CD4-positive, alpha-beta T cell (primary cell): Measurements from ENCODE around the gene GPR137. TPM values are rescaled to one million over a fixed set of nuclear protein-coding genes. Genes with fewer than 3 reads are reported as not detected.

Experiments used
- ATAC-seq: fragments of 200-7000 bp; cut with Tn5 transposase; one replicate; pipeline ENCODE4 v1.10.0; 2022; ENCODE audit warnings: mild to moderate bottlenecking; ENCODE audit not compliant: poor library complexity
- CTCF ChIA-PET: fragments of 350-600 bp; sonication (Branson Sonifier 250); formaldehyde crosslinking; loops from one replicate; lab custom pipeline; 2021; ENCODE audit warnings: antibody characterized with exemption, inconsistent platforms; lab: Charles Lee
- POLR2A ChIA-PET: fragments of 350-600 bp; sonication (Branson Sonifier 250); formaldehyde crosslinking; loops from one replicate; lab custom pipeline; 2021; ENCODE audit warnings: antibody characterized with exemption, inconsistent platforms; lab: Charles Lee
- DNase-seq, 14 experiments: peaks; one replicate each; pipeline ENCODE4 v3.0.0-alpha.2; 2013 to 2020; ENCODE audit warnings: mixed read lengths in 2 of 14
- H3K27ac ChIP-seq, 2 donors: one replicate each; pipeline versions ENCODE4 v1.5.1 to v1.7.0; 2013; ENCODE audit warnings: low read length in 2 of 2, low read depth in 1 of 2, mild to moderate bottlenecking in 1 of 2
- H3K27me3 ChIP-seq, 2 experiments: 1 replicate in 1 of 2; 2 replicates in 1 of 2; pipeline versions ENCODE4 v1.6.1 to v1.7.0; 2013; ENCODE audit warnings: low read length in 2 of 2, control low read depth in 1 of 2, mild to moderate bottlenecking in 1 of 2, moderate library complexity in 1 of 2; ENCODE audit not compliant: insufficient read depth in 2 of 2, control insufficient read depth in 1 of 2
- H3K36me3 ChIP-seq: one replicate; pipeline ENCODE4 v1.6.1; 2013; ENCODE audit warnings: low read length, control low read depth; ENCODE audit not compliant: insufficient read depth
- H3K4me1 ChIP-seq: one replicate; pipeline ENCODE4 v1.6.1; 2013; ENCODE audit warnings: low read length, control low read depth; ENCODE audit not compliant: insufficient read depth
- H3K4me3 ChIP-seq: one replicate; pipeline ENCODE4 v1.5.1; 2013; ENCODE audit warnings: mild to moderate bottlenecking, low read length, moderate library complexity
- H3K9me3 ChIP-seq, 2 experiments: 1 replicate in 1 of 2; 2 replicates in 1 of 2; pipeline versions ENCODE4 v1.6.1 to v1.7.0; 2013; ENCODE audit warnings: low read length in 2 of 2, mild to moderate bottlenecking in 2 of 2, control low read depth in 1 of 2, moderate library complexity in 1 of 2; ENCODE audit not compliant: control insufficient read depth in 1 of 2, insufficient read depth in 1 of 2
- H3K27ac Mint-ChIP-seq: one replicate; pipeline ENCODE4 v1.8.0; 2020; ENCODE audit warnings: mixed read lengths
- H3K27me3 Mint-ChIP-seq: one replicate; pipeline ENCODE4 v1.8.0; 2021; ENCODE audit warnings: mixed read lengths
- H3K36me3 Mint-ChIP-seq: one replicate; pipeline ENCODE4 v1.8.0; 2021; ENCODE audit warnings: low read depth, mixed read lengths
- H3K4me1 Mint-ChIP-seq: one replicate; pipeline ENCODE4 v1.8.0; 2021; ENCODE audit warnings: low read depth, mixed read lengths
- H3K4me3 Mint-ChIP-seq: one replicate; pipeline ENCODE4 v1.8.0; 2020; ENCODE audit warnings: mild to moderate bottlenecking, mixed read lengths
- H3K9me3 Mint-ChIP-seq: one replicate; pipeline ENCODE4 v1.8.0; 2020; ENCODE audit warnings: mixed read lengths
- CTCF ChIP-seq: fragments of 200-600 bp; IDR thresholded peaks from one replicate; pipeline ENCODE4 v1.8.0; 2022; ENCODE audit warnings: antibody characterized with exemption, mild to moderate bottlenecking
- intact Hi-C, 2 experiments: fragments of 100-400 bp; cut with DNase I in 1 of 2; cut with micrococcal nuclease in 1 of 2; formaldehyde crosslinking; loops; one replicate each; pipeline versions ENCODE4 v1.15.1 to v1.9.0; 2023 to 2025; cut with DNase I, micrococcal nuclease
- total RNA-seq, 174 experiments: library from RNA in 2 of 174; stranded (reverse) in 2 of 174; gene quantifications; one replicate each; pipeline ENCODE4 v1.2.3 and lab custom pipeline; 2021 to 2026

The GPR137 gene
- total RNA-seq, 2 experiments from 2014 or later, result 13.8 to 16.6 TPM

GRCh38 chr11:64261556-64262080 lies 24.0 kb upstream of the GPR137 start:
- H3K27ac ChIP-seq, result no peak overlapping the region

GRCh38 chr11:64262271-64263002 lies 23.2 kb upstream of the GPR137 start:
- no peaks in the 10 kb centered on the region for H3K27me3 Mint-ChIP-seq
- H3K4me3 ChIP-seq, result no peak overlapping the region
- no peaks in the 10 kb centered on the region for H3K27me3 ChIP-seq
- ChIA-PET POLR2A (interaction anchor here (0.9 to 1.0 kb wide), 2 partner anchors 22 to 57 kb away, joined by 3 read pairs; partner anchors contain the start of gene BAD), CTCF (interaction anchor here (1.5 kb wide), 1 partner anchor 38 kb away, joined by 5 read pairs; no protein-coding TSS in a partner anchor)
- H3K4me1 ChIP-seq, result peaks cover 7% of the 10 kb centered on the region
- H3K36me3 ChIP-seq, result peaks cover 20% of the 10 kb centered on the region
- no peak for ATAC-seq
- H3K27ac Mint-ChIP-seq, result no peak overlapping the region
- intact Hi-C loops, result no loop called here
- H3K4me3 Mint-ChIP-seq, result no peak overlapping the region
- peaks cover 13% of the 10 kb centered on the region for H3K36me3 Mint-ChIP-seq
- H3K9me3 Mint-ChIP-seq, result no peaks in the 10 kb centered on the region
- no peak for TF ChIP-seq CTCF
- no peaks in the 10 kb centered on the region for H3K4me1 Mint-ChIP-seq
- no peaks in the 10 kb centered on the region for H3K9me3 ChIP-seq
- no peak for DNase-seq
- H3K27ac ChIP-seq, result no peak overlapping the region

More at GRCh38 chr11:64261556-64262080, 24.0 kb upstream of the GPR137 start:
- ChIA-PET POLR2A (no interaction called here), CTCF (interaction anchor here (1.1 kb wide), 1 partner anchor 57 kb away, joined by 4 read pairs; no protein-coding TSS in a partner anchor)
- H3K27me3 Mint-ChIP-seq, result no peaks in the 10 kb centered on the region
- DNase-seq (no peak), ATAC-seq (no peak)
- intact Hi-C loops, result no loop called here
- no peak for TF ChIP-seq CTCF
- no peak overlapping the region for H3K4me3 ChIP-seq
- H3K27ac Mint-ChIP-seq, result no peak overlapping the region
- peaks cover 13% of the 10 kb centered on the region for H3K36me3 Mint-ChIP-seq
- no peaks in the 10 kb centered on the region for H3K9me3 ChIP-seq
- H3K36me3 ChIP-seq, result peaks cover 21% of the 10 kb centered on the region
- peaks cover 7% of the 10 kb centered on the region for H3K4me1 ChIP-seq
- no peaks in the 10 kb centered on the region for H3K4me1 Mint-ChIP-seq
- H3K27me3 ChIP-seq, result no peaks in the 10 kb centered on the region
- no peak overlapping the region for H3K4me3 Mint-ChIP-seq
- no peaks in the 10 kb centered on the region for H3K9me3 Mint-ChIP-seq

- Histone ChIP-seq H3K27ac (no peak overlapping the region), H3K4me3 (no peak overlapping the region), H3K9me3 (no peaks in the 10 kb centered on the region), H3K36me3 (peaks cover 18% of the 10 kb centered on the region), H3K4me1 (peaks cover 16% of the 10 kb centered on the region), H3K27me3 (no peaks in the 10 kb centered on the region)
- Mint-ChIP-seq H3K27ac (no peak overlapping the region), H3K9me3 (no peaks in the 10 kb centered on the region), H3K4me3 (no peak overlapping the region), H3K4me1 (peaks cover 4% of the 10 kb centered on the region), H3K27me3 (no peaks in the 10 kb centered on the region), H3K36me3 (peaks cover 6% of the 10 kb centered on the region)
- no peak for TF ChIP-seq CTCF
- intact Hi-C loops, result no loop called here
- DNase-seq, result no peak
- ChIA-PET POLR2A (interaction anchor here (0.9 to 1.0 kb wide), 2 partner anchors 22 to 58 kb away, joined by 3 read pairs; partner anchors contain the start of gene BAD), CTCF (interaction anchor here (1.5 kb wide), 1 partner anchor 38 kb away, joined by 5 read pairs; no protein-coding TSS in a partner anchor)
- no peak for ATAC-seq
Measured at GRCh38 chr11:64263021-64263946, 22.4 kb upstream of the GPR137 start.
